HEK293 (cell line): ENCODE measurements around the gene BABAM1.
A peak's percentile ranks its signal among the peaks of the same experiment; 100 is the strongest.

Source experiments
- CTCF ChIA-PET: fragments of 350-600 bp; formaldehyde crosslinking; extraction: SDS; loops from one replicate; lab custom pipeline; 2021; ENCODE audit warnings: antibody characterized with exemption; lab: Yijun Ruan, JAX
- POLR2A ChIA-PET: fragments of 300-600 bp; formaldehyde crosslinking; extraction: SDS; loops from one replicate; lab custom pipeline; 2020; ENCODE audit warnings: antibody characterized with exemption, inconsistent platforms; lab: Yijun Ruan, JAX
- H3K27ac ChIP-seq: fragments of 200-500 bp; sonication (Bioruptor generic); 2 replicates; pipeline ENCODE4 v1.5.1; 2014; ENCODE audit warnings: low read depth, low read length, control low read depth, inconsistent platforms; ENCODE audit errors: extremely low read depth
- H3K36me3 ChIP-seq, 2 experiments: fragments of 200-500 bp in 1 of 2; sonication (Bioruptor generic) in 1 of 2; 1 replicate in 1 of 2; 2 replicates in 1 of 2; pipeline ENCODE4 v1.5.1; 2014 to 2017; ENCODE audit warnings: inconsistent platforms in 2 of 2, low read length in 2 of 2; ENCODE audit not compliant: control insufficient read depth in 2 of 2, insufficient read depth in 1 of 2
- H3K4me1 ChIP-seq: fragments of 200-500 bp; sonication (Bioruptor generic); 2 replicates; pipeline ENCODE4 v1.5.1; 2014; ENCODE audit warnings: mild to moderate bottlenecking, low read length, inconsistent platforms; ENCODE audit not compliant: control insufficient read depth, insufficient read depth
- H3K4me3 ChIP-seq: 2 replicates; pipeline ENCODE4 v1.5.1; 2011; ENCODE audit warnings: low read depth, mild to moderate bottlenecking, control low read depth, low read length, moderate library complexity
- H3K9me3 ChIP-seq: fragments of 200-500 bp; sonication (Bioruptor generic); 2 replicates; pipeline ENCODE4 v1.5.1; 2014; ENCODE audit warnings: low read depth, low read length, inconsistent platforms; ENCODE audit not compliant: control insufficient read depth, insufficient read depth
- AEBP2 ChIP-seq: fragments of 450-650 bp; formaldehyde crosslinking; IDR thresholded peaks from 2 replicates; pipeline ENCODE4 v1.5.1; 2016; ENCODE audit warnings: missing biosample characterization, missing genetic modification characterization, borderline replicate concordance
- BCL11B ChIP-seq: fragments of 450-650 bp; formaldehyde crosslinking; IDR thresholded peaks from 2 replicates; pipeline ENCODE4 v1.5.1; 2016; ENCODE audit warnings: low read depth, missing biosample characterization, missing genetic modification characterization
- HIC1 ChIP-seq: fragments of 450-650 bp; formaldehyde crosslinking; IDR thresholded peaks from 2 replicates; pipeline ENCODE4 v1.5.1; 2016; ENCODE audit warnings: missing biosample characterization, missing genetic modification characterization
- KLF9 ChIP-seq: fragments of 450-650 bp; formaldehyde crosslinking; IDR thresholded peaks from 2 replicates; pipeline ENCODE4 v1.5.1; 2016; ENCODE audit warnings: missing biosample characterization, missing genetic modification characterization, low read depth
- OSR2 ChIP-seq: fragments of 450-650 bp; formaldehyde crosslinking; IDR thresholded peaks from 2 replicates; pipeline ENCODE4 v1.5.1; 2016; ENCODE audit warnings: missing biosample characterization, missing genetic modification characterization
- PRDM1 ChIP-seq: fragments of 450-650 bp; formaldehyde crosslinking; IDR thresholded peaks from 2 replicates; pipeline ENCODE4; 2016; ENCODE audit warnings: missing biosample characterization, missing genetic modification characterization
- PRDM2 ChIP-seq: fragments of 450-650 bp; formaldehyde crosslinking; IDR thresholded peaks from 2 replicates; pipeline ENCODE4 v1.5.1; 2016; ENCODE audit warnings: missing biosample characterization, missing genetic modification characterization, borderline replicate concordance
- SP7 ChIP-seq: fragments of 450-650 bp; formaldehyde crosslinking; IDR thresholded peaks from 2 replicates; pipeline ENCODE4 v1.5.1; 2016; ENCODE audit warnings: missing biosample characterization, missing genetic modification characterization
- ZBTB10 ChIP-seq: fragments of 450-650 bp; formaldehyde crosslinking; IDR thresholded peaks from 2 replicates; pipeline ENCODE4 v1.5.1; 2016; ENCODE audit warnings: missing biosample characterization, missing genetic modification characterization
- ZBTB7A ChIP-seq: fragments of 450-650 bp; formaldehyde crosslinking; IDR thresholded peaks from 2 replicates; pipeline ENCODE4 v1.5.1; 2016; ENCODE audit warnings: low read depth, missing biosample characterization, missing genetic modification characterization
- ZFHX2 ChIP-seq: fragments of 450-650 bp; formaldehyde crosslinking; conservative IDR thresholded peaks from 2 replicates; pipeline ENCODE4 v1.5.1; 2016; ENCODE audit warnings: missing biosample characterization, missing genetic modification characterization
- ZNF10 ChIP-seq: fragments of 450-650 bp; formaldehyde crosslinking; IDR thresholded peaks from 2 replicates; pipeline ENCODE4 v1.5.1; 2017; ENCODE audit warnings: missing biosample characterization, missing genetic modification characterization
- ZNF140 ChIP-seq: fragments of 450-650 bp; formaldehyde crosslinking; IDR thresholded peaks from 2 replicates; pipeline ENCODE4 v1.5.1; 2016; ENCODE audit warnings: missing biosample characterization, missing genetic modification characterization
- ZNF18 ChIP-seq: fragments of 450-650 bp; formaldehyde crosslinking; IDR thresholded peaks from 2 replicates; pipeline ENCODE4 v1.5.1; 2016; ENCODE audit warnings: missing biosample characterization, missing genetic modification characterization
- ZNF202 ChIP-seq: fragments of 450-650 bp; formaldehyde crosslinking; IDR thresholded peaks from 2 replicates; pipeline ENCODE4 v1.5.1; 2016; ENCODE audit warnings: missing biosample characterization, missing genetic modification characterization, borderline replicate concordance
- ZNF366 ChIP-seq: fragments of 450-650 bp; formaldehyde crosslinking; conservative IDR thresholded peaks from 2 replicates; pipeline ENCODE4 v1.5.1; 2016; ENCODE audit warnings: missing biosample characterization, missing genetic modification characterization
- ZNF530 ChIP-seq: fragments of 450-650 bp; formaldehyde crosslinking; IDR thresholded peaks from 2 replicates; pipeline ENCODE4 v1.5.1; 2016; ENCODE audit warnings: low read depth, missing biosample characterization, missing genetic modification characterization
- ZNF600 ChIP-seq: fragments of 450-650 bp; formaldehyde crosslinking; IDR thresholded peaks from 2 replicates; pipeline ENCODE4 v1.5.1; 2016; ENCODE audit warnings: missing biosample characterization, missing genetic modification characterization
- ZNF654 ChIP-seq: fragments of 450-650 bp; formaldehyde crosslinking; IDR thresholded peaks from 2 replicates; pipeline ENCODE4 v1.5.1; 2016; ENCODE audit warnings: low read depth, missing biosample characterization, missing genetic modification characterization
- ZNF747 ChIP-seq: fragments of 450-650 bp; formaldehyde crosslinking; IDR thresholded peaks from 2 replicates; pipeline ENCODE4 v1.5.1; 2016; ENCODE audit warnings: missing biosample characterization, missing genetic modification characterization
- ZSCAN16 ChIP-seq: fragments of 450-650 bp; formaldehyde crosslinking; IDR thresholded peaks from 2 replicates; pipeline ENCODE4 v1.5.1; 2016; ENCODE audit warnings: missing biosample characterization, missing genetic modification characterization

BABAM1 gene

GRCh38 chr19:17296273-17296672, 29.0 kb downstream of the BABAM1 start:
- ChIA-PET CTCF (interaction anchor here (0.6 to 2.1 kb wide), 5 partner anchors 9 to 233 kb away, joined by 3 to 10 read pairs (median 4); partner anchors contain the start of gene MRPL34), POLR2A (interaction anchor here (0.6 kb wide), 1 partner anchor 9 kb away, joined by 3 read pairs; no protein-coding TSS in a partner anchor)
- TF ChIP-seq ZNF10 (tag by site-specific recombination) = 0 out of 2 replicates have a peak, but pooled peaks have one; percentile 11
- TF ChIP-seq PRDM1 (tag by site-specific recombination) = peak; percentile 34; the same call in 1 of the 2 replicates
- no peak for TF ChIP-seq ZNF140
- TF ChIP-seq ZNF366 (tag by site-specific recombination) = no peak
- peak; percentile 70 for TF ChIP-seq ZNF600
- TF ChIP-seq ZNF654 = peak; percentile 40
- TF ChIP-seq OSR2 = peak; percentile 15; the same call in 1 of the 2 replicates
- TF ChIP-seq, all 188 proteins: peak for 5
- peaks cover 0 to 53% of the 10 kb centered on the region in 2 experiments; a peak in 2 of 3 replicates for H3K36me3 ChIP-seq
- no peak overlapping the region for H3K4me3 ChIP-seq
- H3K9me3 ChIP-seq = no peaks in the 10 kb centered on the region
- H3K27ac ChIP-seq = no peak overlapping the region
- H3K4me1 ChIP-seq = no peaks in the 10 kb centered on the region

GRCh38 chr19:17296976-17297375, 29.7 kb downstream of the BABAM1 start:
- Histone ChIP-seq H3K36me3 (peaks cover 0 to 54% of the 10 kb centered on the region in 2 experiments; a peak in 2 of 3 replicates), H3K27ac (no peak overlapping the region), H3K9me3 (no peaks in the 10 kb centered on the region), H3K4me3 (no peak overlapping the region), H3K4me1 (no peaks in the 10 kb centered on the region)
- CTCF ChIA-PET = interaction anchor here (0.7 to 2.1 kb wide), 3 partner anchors 37 to 233 kb away, joined by 3 to 10 read pairs (median 4); no protein-coding TSS in a partner anchor
- POLR2A ChIA-PET = interaction anchor here (1.0 kb wide), 4 partner anchors 8 to 82 kb away, joined by 3 to 4 read pairs (median 3); partner anchors contain the start of genes ANO8, DDA1 and USE1
- TF ChIP-seq ZNF747 (tag by site-specific recombination) (no peak), ZBTB7A (tag by site-specific recombination) (no peak), SP7 (tag by site-specific recombination) (no peak), PRDM2 (tag by site-specific recombination) (no peak), KLF9 (tag by site-specific recombination) (no peak), ZSCAN16 (tag by site-specific recombination) (no peak), ZNF202 (tag by site-specific recombination) (no peak), BCL11B (tag by site-specific recombination) (no peak), ZFHX2 (tag by site-specific recombination) (no peak), AEBP2 (no peak), ZNF18 (tag by site-specific recombination) (no peak), ZNF530 (tag by site-specific recombination) (no peak), HIC1 (tag by site-specific recombination) (no peak), ZBTB10 (tag by site-specific recombination) (no peak)
